Measurements from ENCODE around the gene UPK1A. TPM values are rescaled to one million over a fixed set of nuclear protein-coding genes. Genes with fewer than 3 reads are reported as not detected.

UPK1A gene
- total RNA-seq, 4 donors from 2014 or later: 4.6 to 18.7 (median 9.8) TPM; not detected in 1

DNA sequence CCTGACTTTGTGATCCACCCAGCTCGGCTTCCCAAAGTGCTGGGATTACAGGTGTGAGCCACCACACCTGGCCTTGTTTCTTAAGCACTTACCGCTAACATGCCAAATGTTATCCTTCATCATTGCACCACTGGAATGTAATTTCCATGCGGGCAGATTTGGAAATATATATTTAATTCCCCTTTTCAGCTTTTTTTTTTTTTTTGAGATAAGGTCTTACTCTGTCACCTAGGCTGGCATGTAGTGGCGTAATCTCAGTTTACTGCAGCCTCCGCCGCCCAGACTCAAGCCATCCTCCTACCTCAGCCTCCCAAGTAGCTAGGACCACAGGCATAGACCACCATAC is 4.3 kb upstream of the UPK1A start:
- intact Hi-C loops (cut with DNase I): no loop called here
- WGBS, 2 donors: 97 to 98% methylated on average over 6 of the region's 6 CpGs
- no peak for DNase-seq
- Histone ChIP-seq H3K9me3 (no peaks in the 10 kb centered on the region), H3K36me3 (peaks cover 9 to 88% (median 34%) of the 10 kb centered on the region in 3 donors), H3K27ac (no peak overlapping the region), H3K4me3 (no peak overlapping the region), H3K27me3 (no peaks in the 10 kb centered on the region), H3K4me1 (peaks cover 0 to 14% (median 0%) of the 10 kb centered on the region in 3 donors)
- TF ChIP-seq POLR2A (IDR thresholded peaks at IDR 0.05) (no peak), CTCF (IDR thresholded peaks at IDR 0.05) (no peak)

DNA sequence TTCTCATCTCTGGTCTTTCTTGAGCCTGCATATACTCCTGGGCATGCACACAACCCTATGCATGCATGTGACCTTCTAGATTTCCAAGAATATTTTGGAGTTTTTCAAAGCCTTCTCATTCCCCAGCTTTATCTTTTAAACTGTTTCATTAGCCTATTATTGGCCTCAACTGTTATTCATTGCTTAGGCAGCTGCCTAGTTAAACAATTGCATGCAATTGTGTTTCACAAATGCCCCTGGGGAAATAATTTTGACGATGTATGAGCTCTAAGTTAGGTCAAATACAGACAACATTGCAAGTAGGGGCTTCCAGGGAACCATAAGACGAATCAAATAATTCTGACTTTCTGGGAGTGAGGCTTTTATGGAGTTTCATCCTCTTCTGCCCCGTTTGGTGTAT is 2.3 kb upstream of the UPK1A start:
- no peaks in the 10 kb centered on the region for H3K9me3 ChIP-seq
- H3K36me3 ChIP-seq: peaks cover 0 to 68% (median 18%) of the 10 kb centered on the region in 3 donors
- WGBS, 2 donors: 69 to 77% methylated on average over 3 of the region's 3 CpGs
- no peak overlapping the region for H3K27ac ChIP-seq
- H3K4me3 ChIP-seq: no peak overlapping the region
- no peak for DNase-seq
- intact Hi-C loops (cut with DNase I): no loop called here
- TF ChIP-seq CTCF (IDR thresholded peaks at IDR 0.05) (no peak), POLR2A (IDR thresholded peaks at IDR 0.05) (no peak)
- no peaks in the 10 kb centered on the region for H3K27me3 ChIP-seq
- H3K4me1 ChIP-seq: peaks cover 0 to 14% (median 0%) of the 10 kb centered on the region in 3 donors

GRCh38 chr19:35665157-35665556 is 1.2 kb upstream of the UPK1A start:
- Histone ChIP-seq H3K9me3 (no peaks in the 10 kb centered on the region), H3K27ac (no peak overlapping the region), H3K4me3 (no peak overlapping the region), H3K36me3 (peaks cover 0 to 56% (median 6%) of the 10 kb centered on the region in 3 donors), H3K4me1 (peaks cover 0 to 14% (median 0%) of the 10 kb centered on the region in 3 donors), H3K27me3 (peaks cover 0 to 6% (median 0%) of the 10 kb centered on the region in 4 donors)
- WGBS, 2 donors: 93 to 98% methylated on average over 5 to 23 of the region's 24 CpGs
- DNase-seq: no peak
- intact Hi-C loops (cut with DNase I): no loop called here
- TF ChIP-seq POLR2A (IDR thresholded peaks at IDR 0.05) (no peak), CTCF (IDR thresholded peaks at IDR 0.05) (no peak)

DNA sequence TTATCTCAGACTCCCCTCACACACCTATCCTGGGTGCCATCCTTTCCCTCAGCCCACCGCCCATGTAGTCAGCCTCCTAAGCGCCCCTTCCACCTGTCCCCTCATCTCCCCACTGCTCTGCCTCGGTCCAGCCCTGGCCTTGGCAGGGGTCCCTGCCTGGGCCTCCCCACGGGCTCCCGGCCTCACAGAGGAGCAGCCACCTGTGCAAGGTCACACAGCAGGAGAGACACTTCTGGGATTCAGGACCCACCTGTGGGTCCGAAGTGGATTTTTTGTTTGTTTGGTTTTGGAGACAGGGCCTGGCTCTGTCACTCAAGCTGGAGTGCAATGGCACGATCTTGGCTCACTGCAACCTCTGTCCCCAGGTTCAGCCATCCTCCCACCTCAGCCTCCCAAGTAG is 713 bp upstream of the UPK1A start:
- WGBS, 2 donors: 75 to 83% methylated on average over 2 to 6 of the region's 7 CpGs
- intact Hi-C loops (cut with DNase I): no loop called here
- DNase-seq: no peak
- peaks cover 0 to 14% (median 0%) of the 10 kb centered on the region in 3 donors for H3K4me1 ChIP-seq
- TF ChIP-seq POLR2A (IDR thresholded peaks at IDR 0.05): no peak
- TF ChIP-seq CTCF (IDR thresholded peaks at IDR 0.05): no peak
- peaks cover 0 to 52% (median 2%) of the 10 kb centered on the region in 3 donors for H3K36me3 ChIP-seq
- no peaks in the 10 kb centered on the region for H3K9me3 ChIP-seq
- no peak overlapping the region for H3K4me3 ChIP-seq
- no peak overlapping the region for H3K27ac ChIP-seq
- peaks cover 0 to 6% (median 0%) of the 10 kb centered on the region in 4 donors for H3K27me3 ChIP-seq

- 68 to 69% methylated on average over 6 of the region's 6 CpGs for WGBS, 2 donors
- intact Hi-C loops (cut with DNase I): no loop called here
Observed at GRCh38 chr19:35669566-35669965, 3.2 kb downstream of the UPK1A start.

More at GRCh38 chr19:35669566-35669965, 3.2 kb downstream of the UPK1A start:
- no peak overlapping the region for H3K4me3 ChIP-seq
- TF ChIP-seq POLR2A (IDR thresholded peaks at IDR 0.05): no peak
- no peak for TF ChIP-seq CTCF (IDR thresholded peaks at IDR 0.05)
- no peaks in the 10 kb centered on the region for H3K9me3 ChIP-seq
- no peak for DNase-seq
- H3K27ac ChIP-seq: no peak overlapping the region
- peaks cover 0 to 12% (median 0%) of the 10 kb centered on the region in 3 donors for H3K36me3 ChIP-seq
- H3K27me3 ChIP-seq: peaks cover 0 to 46% (median 4%) of the 10 kb centered on the region in 4 donors
- peaks cover 5 to 22% (median 7%) of the 10 kb centered on the region in 3 donors for H3K4me1 ChIP-seq

Data from esophagus squamous epithelium (tissue), 5 donors.